AG04450 (cell line): ENCODE results near the gene PRKG1. TPM values are rescaled to one million over a fixed set of nuclear protein-coding genes. Genes with fewer than 3 reads are reported as not detected.

Source experiments
- CTCF ChIA-PET: fragments of 300-600, 350-600 bp; formaldehyde crosslinking; extraction: SDS; loops from one replicate; lab custom pipeline; 2022; ENCODE audit warnings: antibody characterized with exemption, inconsistent platforms; lab: Charles Lee
- POLR2A ChIA-PET: fragments of 350-600 bp; formaldehyde crosslinking; extraction: SDS; loops from one replicate; lab custom pipeline; 2021; ENCODE audit warnings: antibody characterized with exemption, inconsistent platforms; lab: Yijun Ruan, JAX
- DNase-seq: peaks from one replicate; pipeline ENCODE4 v3.0.0-alpha.2; 2011; ENCODE audit warnings: low read depth, low spot score
- H3K27ac ChIP-seq: one replicate; pipeline ENCODE4 v1.5.1; 2012; ENCODE audit warnings: low read depth, low read length, control low read depth
- H3K27me3 ChIP-seq: one replicate; pipeline ENCODE4 v1.6.0; 2012; ENCODE audit warnings: low read length; ENCODE audit not compliant: control insufficient read depth, insufficient read depth
- H3K4me3 ChIP-seq: 2 replicates; pipeline ENCODE4 v1.5.1; 2011; ENCODE audit warnings: mild to moderate bottlenecking, low read depth, low read length, control low read depth
- H3K9me3 ChIP-seq: 2 replicates; pipeline ENCODE4 v1.5.1; 2012; ENCODE audit warnings: low read length; ENCODE audit not compliant: control insufficient read depth, insufficient read depth
- CTCF ChIP-seq: IDR thresholded peaks from 2 replicates; pipeline ENCODE4 v1.5.1; 2011; ENCODE audit warnings: low read depth, low read length, control low read depth, inconsistent platforms
- polyA plus RNA-seq: library from polyadenylated mRNA; depleted of rRNA; stranded (reverse); fragments of >200 nt; gene quantifications from 2 replicates; pipeline ENCODE4 v1.2.3, GENCODE V29; 2011

PRKG1 gene
- polyA plus RNA-seq, 1 experiment = 19.0 TPM

GRCh38 chr10:51653025-51653424, 578.7 kb downstream of the PRKG1 start:
- ChIA-PET CTCF (interaction anchor here (1.0 kb wide), 1 partner anchor 351 kb away, joined by 3 read pairs; no protein-coding TSS in a partner anchor), POLR2A (no interaction called here)
- Histone ChIP-seq H3K27ac (no peak overlapping the region), H3K27me3 (no peaks in the 10 kb centered on the region), H3K9me3 (no peaks in the 10 kb centered on the region), H3K4me3 (no peak overlapping the region)
- TF ChIP-seq CTCF = no peak
- no peak for DNase-seq

- ChIA-PET CTCF (no interaction called here), POLR2A (no interaction called here)
- TF ChIP-seq CTCF = no peak
- Histone ChIP-seq H3K27me3 (no peaks in the 10 kb centered on the region), H3K9me3 (no peaks in the 10 kb centered on the region), H3K27ac (no peak overlapping the region), H3K4me3 (no peak overlapping the region)
- DNase-seq = no peak
These were observed 580.6 kb downstream of the PRKG1 start for GRCh38 chr10:51654918-51655317.

DNA sequence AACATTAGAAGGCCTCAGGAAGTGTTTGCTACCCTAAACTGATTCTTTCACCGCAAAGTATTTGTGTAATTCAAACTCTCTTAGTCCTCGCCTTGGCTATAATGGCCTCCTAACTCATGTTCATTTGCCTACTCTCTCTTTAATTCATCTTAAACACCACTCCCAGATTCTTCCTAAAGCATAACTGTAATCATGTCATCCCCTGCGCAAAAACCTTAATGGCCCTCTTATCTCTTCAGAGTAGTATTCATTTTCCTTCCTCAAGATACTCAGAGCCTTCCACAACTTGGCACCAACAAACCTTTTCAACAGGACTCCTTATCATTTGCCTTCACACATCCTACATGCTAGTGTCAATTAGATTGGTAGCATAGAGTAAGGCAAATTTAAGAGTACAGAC, 582.2 kb downstream of the PRKG1 start:
- POLR2A ChIA-PET = no interaction called here
- TF ChIP-seq CTCF = no peak
- CTCF ChIA-PET = no interaction called here
- Histone ChIP-seq H3K27ac (no peak overlapping the region), H3K4me3 (no peak overlapping the region), H3K27me3 (no peaks in the 10 kb centered on the region), H3K9me3 (no peaks in the 10 kb centered on the region)
- DNase-seq = no peak

GRCh38 chr10:51658000-51658399, 583.7 kb downstream of the PRKG1 start:
- DNase-seq = no peak
- TF ChIP-seq CTCF = no peak
- no peak overlapping the region for H3K27ac ChIP-seq
- H3K9me3 ChIP-seq = no peaks in the 10 kb centered on the region
- CTCF ChIA-PET = no interaction called here
- H3K27me3 ChIP-seq = no peaks in the 10 kb centered on the region
- POLR2A ChIA-PET = no interaction called here
- H3K4me3 ChIP-seq = no peak overlapping the region

DNA sequence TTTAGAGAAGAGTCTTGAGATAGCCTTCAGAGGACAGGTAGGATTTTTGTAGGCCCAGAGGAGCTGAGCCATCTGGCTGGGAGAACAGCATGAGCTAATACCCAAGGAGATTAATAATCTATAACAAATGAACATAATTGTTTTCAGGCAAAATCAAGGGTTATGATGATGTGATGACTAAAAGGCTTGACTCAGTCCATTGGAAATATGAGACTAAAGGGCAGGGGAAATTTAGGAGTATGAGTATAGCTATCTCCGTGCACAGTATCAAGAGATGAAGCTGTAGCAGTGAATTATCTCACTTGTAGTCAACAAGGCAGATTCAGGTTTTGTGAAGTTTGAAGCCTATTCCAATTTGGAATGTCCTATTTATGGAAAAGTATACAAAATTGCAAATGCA, 585.1 kb downstream of the PRKG1 start:
- H3K9me3 ChIP-seq = no peaks in the 10 kb centered on the region
- POLR2A ChIA-PET = no interaction called here
- no peak overlapping the region for H3K27ac ChIP-seq
- no peak overlapping the region for H3K4me3 ChIP-seq
- TF ChIP-seq CTCF = no peak
- no peaks in the 10 kb centered on the region for H3K27me3 ChIP-seq
- no peak for DNase-seq
- CTCF ChIA-PET = no interaction called here
